ENCODE results near the gene TIMELESS.
A peak's percentile ranks its signal among the peaks of the same experiment; 100 is the strongest.
"Not testable (repeated sequence)": the region's sequence is repeated elsewhere in the genome, so short reads cannot be mapped to it uniquely, and the experiment has no call there.

TIMELESS gene

DNA sequence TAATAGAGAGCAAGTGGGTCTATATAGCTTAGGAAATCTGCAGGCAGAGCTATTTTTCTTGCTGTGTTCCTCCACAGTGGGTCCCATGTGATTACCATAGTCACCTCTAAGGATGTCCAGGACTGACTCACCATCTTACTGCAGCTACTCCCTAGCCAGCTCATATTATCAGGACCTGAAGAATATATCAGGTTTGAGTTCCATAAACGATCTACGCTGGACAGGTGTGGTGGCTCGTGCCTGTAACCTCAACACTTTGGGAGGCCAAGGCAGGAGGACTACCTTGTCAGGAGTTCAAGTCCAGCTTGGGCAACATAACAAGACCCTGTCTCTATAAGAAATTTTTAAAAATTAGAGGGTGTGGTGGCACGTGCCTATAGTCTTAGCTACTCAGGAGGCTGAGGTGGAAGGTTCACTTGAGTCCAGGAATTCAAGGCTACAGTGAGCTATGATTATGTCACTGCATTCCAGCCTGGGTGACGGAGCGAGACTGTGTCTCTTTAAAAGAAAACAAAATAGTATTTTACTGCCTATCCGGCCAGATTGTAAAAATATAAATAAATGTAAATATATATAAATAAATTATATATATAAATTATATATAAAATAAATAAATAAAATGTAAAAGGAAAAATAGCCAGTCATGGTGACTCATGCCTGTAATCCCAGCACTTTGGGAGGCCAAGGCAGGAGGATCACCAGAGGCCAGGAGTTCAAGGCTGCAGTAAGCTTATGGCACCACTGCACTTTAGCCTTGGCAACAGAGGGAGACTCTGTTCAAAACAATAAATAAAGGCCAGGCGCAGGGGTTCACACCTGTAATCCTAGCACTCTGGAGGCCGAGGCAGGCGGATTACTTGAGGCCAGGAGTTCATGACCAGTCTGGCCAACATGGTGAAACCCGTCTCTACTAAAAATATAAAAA, 12.3 kb upstream of the TIMELESS start:
- no peak for DNase-seq

DNA sequence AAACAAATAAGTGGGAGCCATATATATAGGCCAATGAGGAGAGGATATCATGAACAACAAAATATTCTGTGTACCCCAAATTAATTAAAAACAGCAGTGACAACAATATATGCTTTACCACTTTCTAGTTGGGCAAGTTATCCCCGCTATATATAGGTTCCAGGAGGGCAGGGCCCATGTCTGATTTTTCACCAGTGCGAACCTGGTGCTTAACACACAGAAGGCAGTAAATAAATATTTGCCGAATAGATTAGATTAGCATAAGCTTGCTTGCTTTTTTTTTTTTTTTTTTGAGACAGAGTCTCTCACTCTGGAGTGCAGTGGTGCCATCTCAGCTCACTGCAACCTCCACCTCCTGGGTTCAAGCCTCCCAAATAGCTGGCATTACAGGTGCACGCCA, 8.6 kb upstream of the TIMELESS start:
- no peak for DNase-seq

DNA sequence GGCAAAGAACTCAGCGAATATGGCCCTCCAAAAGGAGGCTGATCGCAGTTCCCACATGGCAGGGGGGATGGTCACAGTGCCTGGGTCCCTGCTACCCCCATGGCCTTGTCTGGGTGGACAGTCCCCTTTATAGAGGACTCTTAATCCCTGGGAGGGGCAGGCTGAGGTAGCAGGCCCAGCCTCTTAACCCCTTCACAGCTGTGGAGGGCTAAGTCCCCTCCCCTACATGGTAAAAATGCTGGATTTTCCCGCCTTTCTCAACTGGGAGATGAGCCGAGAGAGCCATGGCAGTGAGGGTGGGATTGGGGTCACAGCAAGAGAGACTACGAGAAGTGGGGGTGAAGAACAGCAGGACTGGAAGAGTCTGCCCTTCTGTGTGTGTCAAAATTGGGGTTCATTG, 5.3 kb upstream of the TIMELESS start, which contains the start of gene MIP:
Gene MIP (minus strand): TSS at position 101 of the 400 bp plus-strand sequence. CDS start 44 bp downstream, at position 57.
- DNase-seq = no peak

DNA sequence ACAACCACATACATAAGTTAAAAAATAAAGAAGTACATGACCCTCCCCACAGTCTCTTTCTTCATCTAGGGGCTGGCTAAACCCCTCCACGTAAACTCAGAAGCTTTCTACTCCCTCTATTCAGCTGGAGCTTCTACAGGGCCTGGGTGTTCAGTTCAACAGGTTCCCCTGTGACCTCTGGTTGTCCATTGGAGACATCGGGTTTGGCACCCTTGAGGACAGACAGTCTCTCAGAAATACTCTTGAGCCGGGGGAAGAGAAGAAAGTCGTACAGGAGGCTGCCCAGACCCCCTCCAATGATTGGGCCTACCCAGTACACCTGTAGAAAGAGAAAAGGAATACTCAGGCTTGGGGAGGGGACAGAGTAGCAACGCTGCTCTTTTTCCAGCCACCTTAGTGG, 1.9 kb upstream of the TIMELESS start:
- no peak for DNase-seq

DNA sequence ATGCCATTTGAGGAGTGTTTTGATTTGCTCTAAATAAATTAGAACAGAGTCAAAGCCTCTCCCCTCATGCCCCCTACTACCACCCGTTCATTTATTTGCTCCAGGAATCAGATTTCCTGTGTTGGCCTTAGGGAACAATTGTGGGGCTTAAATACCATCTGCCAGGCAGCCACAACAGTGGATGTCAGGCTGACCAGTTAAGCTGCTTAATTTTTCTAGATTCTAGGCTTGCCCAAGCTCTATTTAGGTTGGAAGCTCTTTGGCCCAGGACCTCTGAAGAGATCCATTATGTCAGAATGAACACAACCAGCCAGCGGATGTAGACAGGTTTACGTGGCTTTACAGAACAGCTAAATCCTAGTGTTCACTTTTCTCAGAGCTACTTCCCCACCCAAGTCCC, 1.0 kb upstream of the TIMELESS start:
- no peak for DNase-seq

DNA sequence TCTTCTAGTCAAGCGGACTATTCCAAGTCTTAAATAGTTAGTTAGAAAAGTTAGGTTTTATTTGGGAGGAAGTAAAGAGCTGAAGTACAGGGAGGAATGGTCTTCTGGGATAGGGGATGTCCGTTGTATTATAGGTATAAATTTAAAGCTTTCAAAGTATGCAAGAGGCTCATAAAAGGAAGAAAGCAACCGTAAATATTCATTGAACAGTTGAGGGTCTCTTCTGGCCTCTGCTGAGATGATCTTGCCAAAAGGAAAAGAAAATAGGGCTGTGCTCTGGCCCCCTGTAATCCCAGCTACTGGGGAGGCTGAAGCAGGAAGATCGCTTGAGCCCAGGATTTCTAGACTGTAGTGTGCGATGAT, 377 bp upstream of the TIMELESS start:
- no peak for DNase-seq

DNA sequence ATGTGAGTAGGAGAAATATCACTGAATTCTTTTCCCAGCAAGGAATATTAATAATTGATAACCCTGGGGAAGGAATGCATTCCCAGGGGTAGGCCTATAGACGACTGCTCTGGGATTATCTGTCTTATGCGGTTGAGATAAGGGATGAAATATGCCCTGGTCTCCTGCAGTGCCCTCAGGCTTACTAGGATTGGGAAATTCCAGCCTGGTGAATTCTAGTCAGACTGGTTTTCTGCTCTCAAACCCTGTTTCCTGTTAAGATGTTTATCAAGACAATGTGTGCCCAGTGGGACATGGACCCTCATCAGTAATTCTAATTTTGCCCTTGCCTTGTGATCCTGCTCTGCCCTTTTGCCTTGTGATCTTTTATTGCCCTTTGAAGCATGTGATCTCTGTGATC, 6.0 kb downstream of the TIMELESS start:
- DNase-seq = not testable (repeated sequence)

DNA sequence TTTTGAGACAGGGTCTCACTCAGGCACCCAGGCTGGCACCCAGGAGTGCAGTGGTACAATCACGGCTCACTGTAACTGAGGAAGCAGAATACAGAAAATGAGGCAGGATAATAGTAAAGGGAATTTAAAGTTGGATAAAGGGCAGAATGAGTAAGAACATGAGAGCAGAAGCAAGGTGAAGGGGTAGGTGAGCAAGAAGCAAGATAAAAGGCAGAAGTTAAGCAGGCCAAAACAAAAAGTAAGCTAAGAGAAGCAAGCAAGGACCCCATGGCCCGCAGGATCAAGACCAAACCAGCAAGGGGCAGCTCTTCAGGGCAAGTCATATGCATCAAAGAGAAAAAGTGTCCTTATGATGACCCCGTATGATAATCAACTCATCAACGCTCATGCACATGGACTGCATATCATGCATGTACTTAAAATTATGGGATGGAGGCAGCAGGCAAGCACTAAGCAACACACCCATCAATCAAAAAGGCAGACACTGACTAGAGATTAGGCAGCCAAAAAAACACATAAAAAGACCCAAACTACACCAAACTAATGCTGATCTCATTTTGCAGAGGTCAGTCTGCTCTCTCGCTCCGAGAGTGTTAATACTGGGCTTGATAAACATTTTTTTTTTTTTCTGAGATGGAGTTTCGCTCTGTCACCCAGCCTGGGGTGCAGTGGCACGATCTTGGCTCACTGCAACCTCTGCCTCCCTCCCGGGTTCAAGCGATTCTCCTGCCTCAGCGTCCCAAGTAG, 11.6 kb downstream of the TIMELESS start:
- peak; percentile 76 for DNase-seq

DNA sequence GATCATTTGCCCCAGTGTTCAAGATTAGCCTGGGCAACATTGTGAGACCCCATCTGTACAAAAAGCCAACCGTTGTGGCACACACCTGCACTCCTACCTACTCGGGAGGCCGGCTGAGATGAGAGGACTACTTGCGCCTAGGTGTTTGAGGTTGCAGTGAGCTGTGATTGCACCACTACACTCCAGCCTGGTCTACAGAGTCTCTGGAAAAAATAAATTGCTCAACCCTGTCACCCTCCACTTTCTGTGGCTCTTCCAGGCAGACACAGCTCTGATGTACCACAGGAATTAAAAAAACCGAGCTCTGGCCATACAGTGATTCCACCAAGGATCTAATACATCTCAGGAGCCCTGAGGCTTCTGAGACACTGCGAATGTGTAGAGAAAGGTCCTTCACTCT, 14.4 kb downstream of the TIMELESS start:
- no peak for DNase-seq

DNA sequence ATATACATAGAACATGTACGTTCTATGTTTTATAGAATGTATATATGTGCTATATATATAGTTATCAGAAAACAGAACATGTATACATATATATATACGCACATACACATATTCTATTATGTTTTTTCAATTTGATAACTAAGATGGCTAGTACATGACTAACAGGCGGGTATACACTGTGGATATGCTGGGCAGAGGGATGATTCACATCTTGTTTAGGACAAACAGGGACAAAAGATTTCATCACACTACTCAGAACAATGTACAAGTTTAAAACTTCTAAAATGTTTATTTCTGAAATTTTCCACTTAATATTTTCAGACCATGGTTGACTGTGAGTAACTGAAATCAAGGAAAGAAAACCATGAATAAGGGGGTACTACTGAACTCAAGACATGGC, 17.4 kb downstream of the TIMELESS start:
- no peak for DNase-seq

DNA sequence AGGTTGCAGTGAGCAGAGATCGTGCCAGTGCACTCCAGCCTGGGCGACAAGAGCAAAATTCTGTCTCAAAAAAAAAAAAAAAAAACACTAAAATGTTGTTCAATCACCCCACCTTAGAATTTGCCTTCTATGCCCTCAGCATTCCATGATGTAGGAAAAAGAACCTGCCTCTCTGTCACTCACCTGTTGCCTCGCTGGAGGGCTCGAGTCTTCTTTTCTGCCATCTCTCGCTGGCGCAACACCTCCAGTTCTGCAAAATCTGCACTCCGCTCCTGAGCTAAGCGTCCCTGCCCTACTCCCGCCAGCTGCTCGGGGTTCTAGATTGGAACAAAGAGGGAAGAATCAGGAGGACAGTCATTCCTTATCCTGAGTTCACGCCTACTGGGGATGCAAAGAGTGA, 17.9 kb downstream of the TIMELESS start:
- DNase-seq = no peak

DNA sequence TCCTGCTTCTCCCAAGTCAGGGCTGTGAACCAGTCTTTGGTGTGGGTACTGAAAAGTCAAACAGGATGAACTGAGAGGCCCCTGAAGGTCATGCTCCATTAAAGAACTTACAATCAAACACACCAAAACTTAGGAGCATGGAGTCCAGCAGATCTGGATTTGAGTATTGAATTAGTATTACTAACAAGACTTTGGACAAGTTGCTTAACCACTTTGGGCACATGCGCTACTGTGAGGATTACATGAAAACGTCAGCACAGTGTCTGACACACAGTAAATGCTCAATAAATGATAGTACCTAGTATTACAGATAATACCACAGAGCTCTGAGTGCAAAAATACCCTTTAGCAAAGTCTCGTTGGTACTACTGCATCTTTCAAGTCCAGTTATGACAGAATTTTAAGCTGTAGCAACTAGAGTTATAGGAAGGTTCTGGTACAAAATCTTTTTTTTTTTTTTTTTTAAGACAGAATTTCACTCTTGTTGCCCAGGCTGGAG, 23.2 kb downstream of the TIMELESS start:
- no peak for DNase-seq

DNA sequence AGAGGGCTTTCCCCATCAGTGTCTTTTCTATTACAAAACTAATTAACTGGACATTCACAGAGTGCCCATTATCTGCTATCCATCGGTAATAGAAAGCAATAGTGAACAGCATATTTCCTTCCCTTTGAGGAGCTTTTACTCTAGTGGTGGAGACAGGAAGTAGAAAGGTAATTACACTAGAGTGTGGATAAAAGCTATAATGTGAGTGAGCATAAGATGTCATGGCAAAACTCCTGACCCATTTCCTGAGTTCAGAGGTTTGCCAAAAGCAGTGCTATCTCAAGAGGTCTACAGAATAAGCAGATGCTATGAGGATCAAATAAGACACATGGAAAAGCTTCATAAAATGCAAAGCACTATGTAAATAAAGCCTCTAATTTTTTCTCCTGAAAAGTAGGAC, 24.0 kb downstream of the TIMELESS start:
- DNase-seq = no peak

DNA sequence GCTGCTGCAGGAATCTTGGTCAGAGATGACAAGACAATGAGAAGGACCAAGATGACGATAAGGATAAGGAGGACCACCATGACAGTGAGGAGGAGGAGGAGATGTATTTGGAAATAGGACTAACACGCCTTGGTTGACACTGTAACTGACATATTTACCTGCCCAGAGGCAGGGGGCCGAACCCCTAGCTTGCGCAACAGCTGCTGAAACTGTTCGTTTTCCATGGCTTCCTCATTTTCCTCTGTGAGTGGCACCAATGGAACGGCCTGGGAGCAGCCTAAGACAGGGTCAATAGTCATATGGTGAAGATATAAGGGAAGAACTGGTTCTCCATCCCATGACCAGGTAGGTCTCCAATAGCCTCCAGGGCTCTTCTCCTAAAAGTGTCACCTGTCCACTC, 28.8 kb downstream of the TIMELESS start:
- DNase-seq = no peak

DNA sequence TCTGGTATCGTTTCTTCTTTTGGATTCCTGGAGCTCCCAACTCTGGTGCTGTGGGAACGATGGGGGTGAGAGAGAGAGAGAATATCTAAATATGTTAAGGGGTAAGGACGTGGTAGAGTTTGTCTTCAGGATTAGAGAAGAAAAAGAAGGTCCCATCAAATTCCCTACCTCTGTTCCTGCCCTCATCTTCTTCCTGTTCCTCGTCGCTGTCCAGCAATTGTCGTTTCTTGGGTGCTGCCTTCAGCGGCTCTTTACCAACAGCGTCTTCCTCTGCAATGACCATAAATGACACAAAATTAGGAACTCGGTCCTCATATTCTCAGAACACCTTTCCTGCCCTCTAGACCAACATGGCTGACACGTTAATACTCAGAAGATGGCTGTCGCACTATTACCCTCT, 31.5 kb downstream of the TIMELESS start:
- DNase-seq = no peak

DNA sequence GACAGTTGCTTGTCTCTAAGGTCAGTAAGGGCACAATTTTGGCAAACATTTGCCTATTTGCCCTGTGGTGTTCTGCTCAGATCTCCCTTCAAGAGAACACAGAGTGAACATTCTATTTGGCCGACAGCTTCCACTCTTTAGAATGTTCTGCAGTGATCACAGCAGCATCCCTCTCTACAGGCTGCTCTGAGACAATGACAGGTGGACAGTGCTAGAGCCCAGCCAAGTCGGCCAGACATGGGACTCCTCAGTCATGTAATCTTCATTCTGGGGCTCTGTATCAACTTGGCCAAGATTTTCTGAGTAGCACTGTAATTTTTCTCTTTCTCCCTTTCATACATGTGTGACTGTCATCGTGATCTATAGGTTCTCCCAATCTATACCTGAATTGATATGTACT, 34.8 kb downstream of the TIMELESS start:
- no peak for DNase-seq

DNA sequence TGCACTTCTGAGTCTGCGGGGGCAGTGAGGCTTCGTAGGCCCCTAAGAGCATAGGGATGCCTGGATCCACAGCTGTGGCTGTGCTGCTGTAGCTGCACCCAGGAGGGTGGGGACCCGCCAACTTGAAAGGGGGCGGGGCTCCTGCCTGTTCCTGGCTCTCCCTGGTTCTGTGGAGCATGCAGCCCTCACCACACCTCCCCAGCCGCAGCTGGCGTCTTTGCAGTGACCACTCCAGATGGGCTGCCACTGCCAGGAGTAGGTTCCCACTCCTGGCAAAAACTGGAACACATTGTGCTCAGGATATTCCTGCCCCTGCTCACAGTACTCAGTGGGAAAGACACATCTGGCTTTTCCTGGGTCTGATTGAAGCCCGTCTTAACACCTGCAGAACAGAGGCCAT, 35.8 kb downstream of the TIMELESS start:
- no peak for DNase-seq

DNA sequence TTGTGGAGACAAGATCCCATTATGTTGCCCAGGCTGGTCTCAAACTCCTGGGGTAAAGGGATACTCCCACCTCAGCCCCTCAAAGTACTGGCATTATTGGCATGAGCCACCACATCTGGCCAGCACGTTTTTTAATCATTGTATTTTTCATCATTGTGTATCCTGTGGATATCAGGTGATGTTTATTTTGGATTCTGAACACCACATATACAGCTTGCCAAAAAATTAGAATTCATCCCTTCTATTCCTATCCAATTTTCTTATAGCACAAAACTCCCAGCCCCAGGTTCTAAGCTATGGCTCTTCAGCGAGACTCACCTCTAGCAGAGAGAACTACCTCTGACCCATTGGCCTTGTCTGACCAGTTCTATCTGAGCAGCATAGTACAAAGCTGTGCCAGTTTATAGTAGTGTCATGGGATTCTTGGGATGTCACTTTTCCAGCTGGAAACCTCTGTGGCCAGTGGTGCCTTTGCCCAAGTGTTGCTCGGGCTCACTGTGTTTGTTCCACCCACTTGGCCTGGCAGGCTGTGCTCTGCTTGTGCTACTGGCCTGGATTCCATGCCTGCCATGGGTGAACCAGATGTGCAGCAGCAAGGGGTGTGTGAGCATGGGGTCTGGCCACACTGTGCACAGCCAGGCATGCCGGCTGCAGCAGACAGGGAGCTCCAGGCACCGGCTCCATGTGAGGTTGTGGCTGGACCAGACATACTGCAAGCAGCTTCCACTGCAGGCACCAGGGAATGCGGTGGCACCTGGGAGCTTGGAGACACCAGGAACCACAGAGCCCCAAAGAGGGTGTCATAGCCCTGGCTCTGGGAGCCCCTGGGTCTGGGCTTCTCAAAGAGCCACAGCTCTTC, 37.2 kb downstream of the TIMELESS start:
- DNase-seq = no peak

DNA sequence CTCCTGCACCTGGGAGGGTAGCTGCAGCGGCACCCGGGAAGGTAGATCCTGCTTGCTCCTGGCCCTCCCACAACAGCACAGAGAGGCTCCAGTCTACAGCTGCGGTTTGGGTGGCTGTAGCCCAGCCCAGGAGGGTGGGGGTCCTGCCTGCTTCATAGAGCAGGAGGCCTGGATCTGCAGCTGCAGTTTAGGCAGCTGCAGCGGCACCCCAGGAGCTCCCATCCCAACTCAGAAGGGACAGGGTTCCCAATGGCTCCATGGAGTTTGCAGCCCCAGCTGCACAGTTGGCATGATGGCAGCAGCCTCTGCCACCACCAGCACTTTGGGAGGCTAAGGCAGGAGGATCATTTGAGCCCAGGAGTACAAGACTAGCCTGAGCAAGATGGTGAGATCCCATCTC, 38.5 kb downstream of the TIMELESS start:
- no peak for DNase-seq

DNA sequence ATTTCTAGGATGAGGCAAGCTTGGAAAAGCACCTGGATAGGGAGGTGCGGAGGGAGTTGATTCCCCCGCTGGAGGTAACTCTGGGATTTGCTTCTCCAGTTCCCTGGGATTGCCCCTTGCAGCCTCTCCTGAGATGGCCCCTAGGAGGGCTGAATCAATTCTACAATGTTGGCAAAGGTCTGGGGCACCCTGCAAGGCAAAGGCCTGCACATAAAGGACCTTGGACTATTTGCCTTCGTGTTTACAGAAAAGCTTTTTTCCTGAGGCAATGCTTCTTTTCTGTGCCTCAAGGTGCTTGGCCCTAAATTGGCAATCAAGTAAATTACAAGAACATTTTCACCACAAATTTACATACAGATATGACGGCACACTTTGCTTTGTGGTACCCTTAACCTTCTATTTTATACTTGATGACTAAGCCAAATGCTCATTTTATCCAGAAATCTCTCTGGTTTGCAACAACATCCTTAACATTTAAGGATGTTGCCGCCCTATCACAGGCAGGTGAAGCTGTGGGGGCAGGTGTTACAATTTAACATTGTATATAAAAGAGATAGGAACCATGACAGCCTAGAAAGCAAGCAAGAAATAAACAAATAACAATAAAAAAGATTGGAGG, 40.3 kb downstream of the TIMELESS start:
- DNase-seq = no peak

DNA sequence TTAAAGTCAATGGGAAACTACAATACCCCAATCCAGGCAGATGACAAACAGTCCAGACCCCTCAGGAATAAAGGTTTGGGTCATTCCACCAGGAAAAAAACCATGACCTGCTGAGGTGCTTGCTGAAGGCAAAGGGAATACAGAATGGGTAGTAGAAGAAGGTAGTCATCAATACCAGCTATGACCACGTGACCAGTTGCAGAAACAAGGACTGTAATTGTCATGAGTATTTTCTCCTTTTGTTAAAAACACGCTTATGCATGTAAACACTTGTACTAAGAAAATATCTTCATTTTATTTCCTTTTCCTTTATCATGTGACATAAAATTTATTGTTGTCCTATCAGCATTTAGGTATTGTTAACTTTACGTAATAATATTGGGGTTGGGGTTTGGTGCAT, 45.0 kb downstream of the TIMELESS start:
- not testable (repeated sequence) for DNase-seq

DNA sequence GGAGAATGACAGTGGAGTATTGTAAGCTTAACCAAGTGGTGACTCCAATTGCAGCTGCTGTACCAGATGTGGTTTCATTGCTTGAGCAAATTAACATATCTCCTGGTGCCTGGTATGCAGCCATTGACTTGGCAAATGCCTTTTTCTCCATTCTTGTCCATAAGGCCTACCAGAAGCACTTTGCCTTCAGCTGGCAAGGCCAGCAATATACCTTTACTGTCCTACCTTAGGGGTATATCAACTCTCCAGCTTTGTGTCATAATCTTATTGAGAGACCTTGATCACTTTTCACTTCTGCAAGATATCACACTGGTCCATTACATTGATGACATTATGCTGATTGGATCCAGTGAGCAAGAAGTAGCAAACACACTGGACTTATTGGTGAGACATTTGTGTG, 47.6 kb downstream of the TIMELESS start:
- not testable (repeated sequence) for DNase-seq

DNA sequence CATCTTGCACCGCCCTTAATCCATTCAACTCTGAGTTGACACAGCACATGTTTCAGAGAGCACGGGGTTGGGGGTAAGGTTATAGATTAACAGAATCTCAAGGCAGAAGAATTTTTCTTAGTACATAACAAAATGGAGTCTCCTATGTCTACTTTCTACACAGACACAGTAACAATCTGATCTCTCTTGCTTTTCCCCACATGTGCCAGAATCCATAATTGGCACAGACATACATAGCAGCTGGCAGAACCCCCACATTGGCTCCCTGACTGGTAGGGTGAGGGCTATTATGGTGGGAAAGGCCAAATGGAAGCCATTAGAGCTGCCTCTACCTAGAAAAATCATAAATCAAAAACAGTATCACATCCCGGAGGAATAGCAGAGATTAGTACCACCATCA, 48.1 kb downstream of the TIMELESS start:
- not testable (repeated sequence) for DNase-seq
